Subcutaneous abdominal adipose tissue (tissue), 5 donors: Measurements from ENCODE around the gene SLC29A3.

Experiments
- H3K27ac ChIP-seq: one replicate; pipeline ENCODE4 v1.7.0; 2013; ENCODE audit warnings: low read depth, mild to moderate bottlenecking, inconsistent platforms, low read length, moderate library complexity
- H3K27me3 ChIP-seq, 5 donors: one replicate each; pipeline ENCODE4 v1.7.0; 2013; ENCODE audit warnings: low read length in 5 of 5, inconsistent platforms in 1 of 5; ENCODE audit not compliant: control insufficient read depth in 5 of 5, insufficient read depth in 4 of 5
- H3K36me3 ChIP-seq, 5 donors: one replicate each; pipeline ENCODE4 v1.7.0; 2013; ENCODE audit warnings: low read length in 5 of 5; ENCODE audit not compliant: control insufficient read depth in 5 of 5, insufficient read depth in 5 of 5
- H3K4me1 ChIP-seq, 5 donors: one replicate each; pipeline ENCODE4 v1.7.0; 2013; ENCODE audit warnings: low read length in 5 of 5, mild to moderate bottlenecking in 3 of 5, moderate library complexity in 1 of 5; ENCODE audit not compliant: control insufficient read depth in 5 of 5, insufficient read depth in 5 of 5
- H3K4me3 ChIP-seq, 5 donors: one replicate each; pipeline ENCODE4 v1.7.0; 2013; ENCODE audit warnings: low read length in 5 of 5, low read depth in 1 of 5
- H3K9ac ChIP-seq, 5 donors: one replicate each; pipeline ENCODE4 v1.7.0; 2013; ENCODE audit warnings: low read length in 5 of 5, mild to moderate bottlenecking in 4 of 5, moderate library complexity in 3 of 5
- H3K9me3 ChIP-seq, 5 donors: one replicate each; pipeline ENCODE4 v1.7.0; 2013; ENCODE audit warnings: low read length in 5 of 5; ENCODE audit not compliant: control insufficient read depth in 5 of 5
- donor health status: healthy.
- donor health status: healthy.
- donor health status: healthy.
- donor health status: healthy.
- donor health status: healthy.

The SLC29A3 gene

GRCh38 chr10:71276873-71277272, 42.2 kb upstream of the SLC29A3 start:
- Histone ChIP-seq H3K9ac (no peak overlapping the region), H3K36me3 (no peaks in the 10 kb centered on the region), H3K27ac (no peak overlapping the region), H3K4me1 (peaks cover 0 to 23% (median 5%) of the 10 kb centered on the region in 5 donors), H3K9me3 (no peaks in the 10 kb centered on the region), H3K27me3 (peaks cover 0 to 3% (median 0%) of the 10 kb centered on the region in 5 donors), H3K4me3 (no peak overlapping the region)

GRCh38 chr10:71277914-71278665, 41.0 kb upstream of the SLC29A3 start:
- H3K27me3 ChIP-seq, result peaks cover 0 to 3% (median 0%) of the 10 kb centered on the region in 5 donors
- no peak overlapping the region for H3K27ac ChIP-seq
- peaks cover 0 to 14% (median 5%) of the 10 kb centered on the region in 5 donors for H3K4me1 ChIP-seq
- H3K9ac ChIP-seq, result no peak overlapping the region
- H3K9me3 ChIP-seq, result no peaks in the 10 kb centered on the region
- no peak overlapping the region for H3K4me3 ChIP-seq
- no peaks in the 10 kb centered on the region for H3K36me3 ChIP-seq

GRCh38 chr10:71278691-71279588, 40.1 kb upstream of the SLC29A3 start:
- Histone ChIP-seq H3K27ac (no peak overlapping the region), H3K4me1 (peaks cover 0 to 14% (median 5%) of the 10 kb centered on the region in 5 donors), H3K27me3 (peaks cover 0 to 3% (median 0%) of the 10 kb centered on the region in 5 donors), H3K36me3 (no peaks in the 10 kb centered on the region), H3K4me3 (no peak overlapping the region), H3K9me3 (no peaks in the 10 kb centered on the region), H3K9ac (no peak overlapping the region)

GRCh38 chr10:71279590-71280170, 39.4 kb upstream of the SLC29A3 start:
- Histone ChIP-seq H3K4me1 (peaks cover 0 to 9% (median 5%) of the 10 kb centered on the region in 5 donors), H3K4me3 (no peak overlapping the region), H3K36me3 (no peaks in the 10 kb centered on the region), H3K27me3 (peaks cover 0 to 3% (median 0%) of the 10 kb centered on the region in 5 donors), H3K27ac (no peak overlapping the region), H3K9me3 (no peaks in the 10 kb centered on the region), H3K9ac (no peak overlapping the region)

- Histone ChIP-seq H3K36me3 (no peaks in the 10 kb centered on the region), H3K4me1 (peaks cover 0 to 4% (median 4%) of the 10 kb centered on the region in 5 donors), H3K9ac (no peak overlapping the region), H3K9me3 (no peaks in the 10 kb centered on the region), H3K27me3 (peaks cover 0 to 3% (median 0%) of the 10 kb centered on the region in 5 donors), H3K4me3 (no peak overlapping the region), H3K27ac (no peak overlapping the region)
Observed at GRCh38 chr10:71280216-71280615, 38.8 kb upstream of the SLC29A3 start.

GRCh38 chr10:71280825-71281224, 38.2 kb upstream of the SLC29A3 start:
- peaks cover 0 to 3% (median 0%) of the 10 kb centered on the region in 5 donors for H3K27me3 ChIP-seq
- no peaks in the 10 kb centered on the region for H3K4me1 ChIP-seq
- no peaks in the 10 kb centered on the region for H3K9me3 ChIP-seq
- no peak overlapping the region for H3K27ac ChIP-seq
- no peaks in the 10 kb centered on the region for H3K36me3 ChIP-seq
- no peak overlapping the region for H3K4me3 ChIP-seq
- H3K9ac ChIP-seq, result no peak overlapping the region

GRCh38 chr10:71281646-71282322, 37.3 kb upstream of the SLC29A3 start:
- Histone ChIP-seq H3K9ac (no peak overlapping the region), H3K27me3 (peaks cover 0 to 3% (median 0%) of the 10 kb centered on the region in 5 donors), H3K27ac (no peak overlapping the region), H3K36me3 (peaks cover 0 to 5% (median 0%) of the 10 kb centered on the region in 5 donors), H3K4me3 (no peak overlapping the region), H3K4me1 (no peaks in the 10 kb centered on the region), H3K9me3 (no peaks in the 10 kb centered on the region)

GRCh38 chr10:71282323-71282680, 36.8 kb upstream of the SLC29A3 start:
- H3K27me3 ChIP-seq, result peaks cover 0 to 3% (median 0%) of the 10 kb centered on the region in 5 donors
- no peaks in the 10 kb centered on the region for H3K4me1 ChIP-seq
- H3K9ac ChIP-seq, result no peak overlapping the region
- no peak overlapping the region for H3K27ac ChIP-seq
- H3K4me3 ChIP-seq, result no peak overlapping the region
- H3K9me3 ChIP-seq, result no peaks in the 10 kb centered on the region
- peaks cover 0 to 6% (median 4%) of the 10 kb centered on the region in 5 donors for H3K36me3 ChIP-seq

GRCh38 chr10:71283410-71283809, 35.6 kb upstream of the SLC29A3 start:
- Histone ChIP-seq H3K27ac (no peak overlapping the region), H3K27me3 (peaks cover 0 to 3% (median 0%) of the 10 kb centered on the region in 5 donors), H3K36me3 (peaks cover 0 to 10% (median 5%) of the 10 kb centered on the region in 5 donors), H3K4me3 (no peak overlapping the region), H3K4me1 (no peaks in the 10 kb centered on the region), H3K9me3 (no peaks in the 10 kb centered on the region), H3K9ac (no peak overlapping the region)
